ENCODE data around the gene ECE1.
A peak's percentile ranks its signal among the peaks of the same experiment; 100 is the strongest.

ECE1 gene

GRCh38 chr1:21219674-21220073 is 70.6 kb downstream of the ECE1 start:
- Histone ChIP-seq H3K4me2 (ENCODE audit: low read length) (no peak overlapping the region), H4K20me1 (ENCODE audit: insufficient read depth, low read length) (no peaks in the 10 kb centered on the region), H3K79me2 (ENCODE audit: insufficient read depth, low read length) (no peaks in the 10 kb centered on the region), H3K36me3 (ENCODE audit: insufficient read depth, low read length) (peaks cover 17% of the 10 kb centered on the region), H3K4me1 (ENCODE audit: insufficient read depth, low read length, severe bottlenecking) (no peaks in the 10 kb centered on the region), H3K9ac (ENCODE audit: low read length) (no peak overlapping the region), H3K27me3 (ENCODE audit: insufficient read depth, low read length) (no peaks in the 10 kb centered on the region), H3K9me2 (ENCODE audit: low read depth, low read length) (no peaks in the 10 kb centered on the region), H3F3A (ENCODE audit: insufficient read depth, low read length) (no peaks in the 10 kb centered on the region), H3K27ac (ENCODE audit: low read depth, low read length, poor library complexity, severe bottlenecking) (no peak overlapping the region), H3K9me3 (ENCODE audit: low read length) (no peaks in the 10 kb centered on the region), H2AFZ (ENCODE audit: low read length) (no peak overlapping the region), H3K4me3 (ENCODE audit: low read depth, low read length, poor library complexity, severe bottlenecking) (no peak overlapping the region)
- TF ChIP-seq CTCF (IDR thresholded peaks at IDR 0.05; ENCODE audit: low read length) (no peak), EZH2 (IDR thresholded peaks at IDR 0.05; ENCODE audit: borderline replicate concordance, low read length) (no peak)

- Histone ChIP-seq H3K4me1 (ENCODE audit: insufficient read depth, low read length, severe bottlenecking) (no peaks in the 10 kb centered on the region), H3K27ac (ENCODE audit: low read depth, low read length, poor library complexity, severe bottlenecking) (no peak overlapping the region), H3F3A (ENCODE audit: insufficient read depth, low read length) (no peaks in the 10 kb centered on the region), H3K4me2 (ENCODE audit: low read length) (no peak overlapping the region), H3K9ac (ENCODE audit: low read length) (no peak overlapping the region), H3K9me3 (ENCODE audit: low read length) (no peaks in the 10 kb centered on the region), H3K79me2 (ENCODE audit: insufficient read depth, low read length) (no peaks in the 10 kb centered on the region), H4K20me1 (ENCODE audit: insufficient read depth, low read length) (no peaks in the 10 kb centered on the region), H3K36me3 (ENCODE audit: insufficient read depth, low read length) (peaks cover 17% of the 10 kb centered on the region), H3K4me3 (ENCODE audit: low read depth, low read length, poor library complexity, severe bottlenecking) (no peak overlapping the region), H3K27me3 (ENCODE audit: insufficient read depth, low read length) (no peaks in the 10 kb centered on the region), H3K9me2 (ENCODE audit: low read depth, low read length) (no peaks in the 10 kb centered on the region), H2AFZ (ENCODE audit: low read length) (no peak overlapping the region)
- TF ChIP-seq EZH2 (IDR thresholded peaks at IDR 0.05; ENCODE audit: borderline replicate concordance, low read length) (no peak), CTCF (IDR thresholded peaks at IDR 0.05; ENCODE audit: low read length) (peak; percentile 56; the same call in 1 of the 2 replicates)
Measured at GRCh38 chr1:21217812-21218596, 72.3 kb downstream of the ECE1 start.

- Histone ChIP-seq H3K9ac (ENCODE audit: low read length) (no peak overlapping the region), H4K20me1 (ENCODE audit: insufficient read depth, low read length) (no peaks in the 10 kb centered on the region), H3K36me3 (ENCODE audit: insufficient read depth, low read length) (peaks cover 17% of the 10 kb centered on the region), H2AFZ (ENCODE audit: low read length) (no peak overlapping the region), H3F3A (ENCODE audit: insufficient read depth, low read length) (no peaks in the 10 kb centered on the region), H3K4me2 (ENCODE audit: low read length) (no peak overlapping the region), H3K27ac (ENCODE audit: low read depth, low read length, poor library complexity, severe bottlenecking) (no peak overlapping the region), H3K9me3 (ENCODE audit: low read length) (no peaks in the 10 kb centered on the region), H3K4me3 (ENCODE audit: low read depth, low read length, poor library complexity, severe bottlenecking) (no peak overlapping the region), H3K4me1 (ENCODE audit: insufficient read depth, low read length, severe bottlenecking) (no peaks in the 10 kb centered on the region), H3K79me2 (ENCODE audit: insufficient read depth, low read length) (no peaks in the 10 kb centered on the region), H3K27me3 (ENCODE audit: insufficient read depth, low read length) (no peaks in the 10 kb centered on the region), H3K9me2 (ENCODE audit: low read depth, low read length) (no peaks in the 10 kb centered on the region)
- TF ChIP-seq CTCF (IDR thresholded peaks at IDR 0.05; ENCODE audit: low read length) (peak; percentile 90), EZH2 (IDR thresholded peaks at IDR 0.05; ENCODE audit: borderline replicate concordance, low read length) (no peak)
Measured at GRCh38 chr1:21216835-21217811, 73.1 kb downstream of the ECE1 start.
